Erythroblast (primary cell): ENCODE data around the gene PRKAR1B.

ENCODE experiments used
- DNase-seq, 2 experiments: peaks; one replicate each; lab custom pipeline; 2025; lab: John Stamatoyannopoulos, UW
- GATA1 ChIP-seq: IDR thresholded peaks from 2 replicates; pipeline ENCODE4 v1.6.1; 2011; ENCODE audit warnings: low read depth, mild to moderate bottlenecking, control low read depth, low read length, moderate library complexity
- POLR2A ChIP-seq: IDR thresholded peaks from 2 replicates; pipeline ENCODE4 v1.6.1; 2011; ENCODE audit warnings: mild to moderate bottlenecking, low read length

The PRKAR1B gene

DNA sequence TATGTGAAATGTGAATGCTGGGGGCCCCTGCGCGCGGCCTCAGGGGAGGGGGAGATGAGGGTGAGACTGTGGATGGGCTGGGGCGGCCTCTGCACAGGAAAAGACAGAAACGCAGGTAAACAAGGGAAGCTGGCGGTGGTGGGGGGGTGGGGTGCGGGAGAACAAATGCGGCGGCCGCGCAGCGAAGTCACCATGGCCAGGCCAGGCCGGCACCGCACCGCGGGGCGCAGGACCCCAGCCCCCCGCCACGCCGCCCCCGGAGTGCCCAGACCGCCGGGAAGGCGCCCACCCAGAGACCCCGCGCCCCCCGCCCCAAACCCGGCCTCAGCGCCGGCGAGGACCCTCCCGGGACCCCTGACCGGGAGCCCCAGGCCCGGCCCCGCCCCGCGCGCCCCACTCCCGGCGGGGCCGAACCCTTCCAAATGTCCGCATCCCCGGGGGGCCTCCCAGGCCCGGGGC is 15.1 kb downstream of the PRKAR1B start:
- no peak for DNase-seq
- TF ChIP-seq POLR2A, result no peak

DNA sequence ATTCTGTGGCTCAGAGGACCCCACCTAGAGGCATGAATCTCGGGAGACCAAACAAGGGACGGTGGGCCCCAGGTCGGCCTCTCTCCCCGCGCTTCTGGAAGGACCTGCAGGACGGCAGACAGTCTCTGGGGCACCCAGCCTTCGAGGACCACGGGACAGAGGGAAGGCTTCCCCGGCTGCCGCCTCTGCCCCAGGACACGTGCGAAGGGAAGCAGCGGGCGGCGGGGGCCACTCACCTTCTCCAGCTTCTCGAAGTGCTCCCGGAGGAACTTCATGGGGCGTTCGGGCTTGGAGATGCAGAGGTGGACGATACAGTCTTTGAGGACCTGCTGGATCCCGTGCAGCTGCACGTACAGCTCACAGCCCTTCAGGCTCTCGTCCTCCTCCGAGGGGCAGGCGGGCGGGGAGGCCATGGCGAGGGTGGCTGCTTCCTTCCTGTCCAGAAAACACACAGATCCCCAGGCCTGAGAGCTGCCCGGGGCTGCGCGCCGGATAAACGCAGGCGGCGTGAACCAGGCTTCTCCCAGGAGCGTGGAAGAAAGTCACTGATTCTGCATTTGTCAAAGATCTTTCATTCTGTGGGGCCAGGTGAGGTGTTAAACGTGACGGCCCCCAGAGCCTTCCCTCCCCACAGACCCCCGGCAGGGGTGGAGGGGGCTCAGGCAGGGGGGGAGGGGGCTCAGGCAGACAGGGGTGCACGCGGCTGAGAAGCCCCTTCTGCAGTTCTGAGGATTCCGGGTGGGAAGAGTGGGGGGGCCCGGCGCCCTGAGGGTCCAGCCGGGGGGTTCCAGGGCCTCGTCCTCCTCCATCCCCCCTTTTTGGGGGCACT is 15.8 kb downstream of the PRKAR1B start:
- TF ChIP-seq GATA1, result no peak
- no peak for TF ChIP-seq POLR2A
- DNase-seq, result no peak

DNA sequence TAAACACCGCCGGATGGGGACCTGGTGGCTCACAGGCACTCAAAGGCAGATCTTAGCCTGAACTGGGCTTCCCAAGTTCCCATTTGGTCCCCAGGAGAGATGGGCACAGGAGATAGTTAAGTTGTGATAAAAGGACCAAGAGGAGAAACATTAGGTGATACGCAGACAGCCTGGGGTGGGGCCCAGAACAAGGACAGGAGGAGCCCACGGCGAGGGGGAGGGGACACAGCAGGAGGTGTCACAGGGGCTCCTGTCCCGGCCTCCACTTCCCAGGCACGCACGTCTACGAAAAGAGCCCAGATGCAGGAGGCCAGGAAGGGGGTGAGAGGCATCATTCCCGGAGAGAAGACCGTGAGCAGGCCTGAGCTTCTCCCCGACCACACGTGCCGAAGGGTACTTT is 16.9 kb downstream of the PRKAR1B start:
- TF ChIP-seq GATA1 (no peak), POLR2A (no peak)
- no peak for DNase-seq

DNA sequence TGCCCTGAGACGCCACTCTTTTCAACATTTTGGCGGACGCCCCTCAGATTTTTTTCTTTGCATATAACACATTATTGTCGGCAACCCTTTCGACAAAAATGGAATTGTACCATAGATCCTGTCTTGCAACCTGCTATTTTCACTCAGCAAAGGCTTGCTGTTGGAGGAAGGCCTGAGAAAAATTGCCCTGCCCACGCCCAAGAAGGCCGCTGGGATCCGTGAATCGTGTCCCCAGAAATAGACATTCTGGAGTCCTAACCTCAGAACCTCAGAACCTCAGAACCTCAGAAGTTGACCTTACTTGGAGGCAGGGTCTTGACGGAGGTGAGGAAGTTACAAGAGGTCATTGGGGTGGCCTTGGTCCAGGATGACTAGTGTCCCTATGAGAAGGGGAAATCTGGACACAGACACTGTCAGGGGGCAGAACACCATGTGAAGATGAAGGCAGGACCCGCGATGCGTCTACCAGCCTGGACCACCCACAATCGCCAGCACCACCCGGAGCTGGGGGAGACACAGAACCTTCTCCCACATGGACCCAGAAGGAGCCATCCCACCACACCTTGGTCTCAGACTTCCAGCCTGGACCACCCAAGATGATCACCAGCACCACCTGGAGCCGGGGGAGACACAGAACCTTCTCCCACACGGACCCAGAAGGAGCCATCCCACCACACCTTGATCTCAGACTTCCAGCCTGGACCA is 19.6 kb downstream of the PRKAR1B start:
- no peak for DNase-seq
- TF ChIP-seq GATA1, result no peak
- no peak for TF ChIP-seq POLR2A

DNA sequence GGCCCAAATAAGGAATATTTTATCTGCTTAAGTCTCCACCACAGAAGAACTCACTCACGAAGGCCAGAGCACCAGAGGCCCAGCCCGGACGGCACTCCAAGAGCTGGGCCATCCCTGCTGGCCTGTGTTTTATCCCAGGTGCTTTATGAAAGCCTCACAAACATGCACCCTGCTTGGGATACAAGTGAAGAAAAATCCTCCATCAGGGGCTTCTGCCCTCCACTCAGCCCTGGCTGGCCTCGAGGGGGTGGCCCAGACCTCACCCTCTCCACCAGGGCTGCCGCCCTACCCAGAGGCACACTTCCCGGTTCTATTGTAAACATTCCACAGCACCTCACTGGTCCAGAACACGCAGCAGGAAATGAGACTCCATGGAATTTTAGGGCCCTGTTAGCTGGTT is 20.4 kb downstream of the PRKAR1B start:
- TF ChIP-seq GATA1 (no peak), POLR2A (no peak)
- DNase-seq, result no peak

DNA sequence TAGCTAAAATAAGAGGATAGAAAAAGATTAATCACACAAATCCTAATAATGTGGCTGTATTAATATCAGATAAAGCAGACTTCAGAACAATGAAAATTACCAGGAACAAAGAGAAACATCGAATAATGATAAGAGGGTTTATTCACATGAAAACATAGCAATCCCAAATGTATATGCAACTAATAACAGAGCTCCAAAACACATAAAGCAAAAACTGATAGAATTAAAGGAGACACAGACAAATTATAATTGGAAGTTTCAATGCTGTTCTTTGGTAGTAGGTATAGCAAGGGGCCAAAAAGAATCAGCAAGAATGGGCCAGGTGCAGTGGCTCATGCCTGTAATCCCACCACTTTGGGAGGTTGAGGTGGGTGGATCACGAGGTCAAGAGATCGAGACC is 24.0 kb downstream of the PRKAR1B start:
- no peak for DNase-seq
- TF ChIP-seq POLR2A, result no peak
- TF ChIP-seq GATA1, result no peak

DNA sequence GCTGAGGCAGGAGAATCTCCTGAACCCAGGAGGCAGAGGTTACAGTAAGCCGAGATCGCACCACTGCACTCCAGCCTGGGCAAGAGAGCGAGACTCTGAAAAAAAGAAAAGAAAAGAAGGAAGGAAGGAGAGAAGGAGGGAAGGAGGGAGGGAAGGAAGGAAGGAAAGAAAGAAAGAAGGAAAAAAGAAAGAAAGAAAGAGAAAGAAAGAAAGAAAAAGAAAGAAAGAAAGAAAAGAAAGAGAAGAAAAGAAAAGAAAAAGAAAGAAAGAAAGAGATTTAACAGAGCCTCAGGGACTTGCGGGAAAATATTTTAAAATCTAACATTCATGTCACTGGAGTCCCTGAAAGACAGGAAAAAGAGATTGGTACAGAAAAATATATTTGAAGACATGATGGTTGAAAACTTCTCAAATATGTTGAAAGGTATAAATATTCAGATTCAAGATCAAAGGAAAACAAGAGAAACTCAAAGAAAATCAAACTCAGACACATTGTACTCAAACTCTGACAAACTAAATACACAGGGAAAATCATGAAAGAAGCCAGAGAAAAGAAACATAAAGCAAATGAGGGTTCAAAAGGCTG is 25.9 kb downstream of the PRKAR1B start:
- no peak for DNase-seq
- TF ChIP-seq POLR2A, result no peak
- no peak for TF ChIP-seq GATA1

DNA sequence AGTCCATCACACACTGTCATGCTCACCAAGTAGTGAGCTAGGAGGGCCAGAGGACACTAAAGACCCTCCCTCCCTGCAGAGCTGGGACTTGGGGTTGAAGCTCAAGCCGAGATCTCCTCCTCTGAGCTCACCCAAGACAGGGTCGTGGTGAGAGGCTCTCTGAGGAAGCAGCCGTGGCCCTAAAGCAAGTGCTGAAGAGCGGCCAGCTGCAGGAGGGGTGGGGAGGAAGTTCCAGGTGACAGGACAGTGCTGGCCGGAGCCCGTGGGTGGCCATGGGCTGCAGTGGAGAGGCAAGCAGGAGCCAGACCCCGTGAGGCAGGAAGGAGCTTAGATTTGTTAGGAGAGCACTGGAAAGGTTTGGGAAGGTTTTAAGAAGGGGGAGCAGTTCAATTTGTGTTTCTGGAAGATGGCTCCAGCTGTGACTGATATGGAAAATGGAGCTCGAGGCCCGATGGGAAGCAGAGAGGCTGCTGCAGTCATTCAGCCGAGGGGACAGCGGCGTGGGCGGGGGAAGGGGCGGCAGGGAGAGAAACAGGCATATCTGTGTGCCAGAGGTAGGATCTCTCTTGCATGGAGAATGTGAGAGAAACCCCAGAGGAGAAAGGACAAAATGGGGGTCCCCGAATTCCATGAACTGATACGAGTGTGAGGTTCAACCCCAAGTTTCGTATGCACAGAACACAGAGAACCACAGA is 27.5 kb downstream of the PRKAR1B start:
- no peak for DNase-seq
- TF ChIP-seq POLR2A (no peak), GATA1 (no peak)

DNA sequence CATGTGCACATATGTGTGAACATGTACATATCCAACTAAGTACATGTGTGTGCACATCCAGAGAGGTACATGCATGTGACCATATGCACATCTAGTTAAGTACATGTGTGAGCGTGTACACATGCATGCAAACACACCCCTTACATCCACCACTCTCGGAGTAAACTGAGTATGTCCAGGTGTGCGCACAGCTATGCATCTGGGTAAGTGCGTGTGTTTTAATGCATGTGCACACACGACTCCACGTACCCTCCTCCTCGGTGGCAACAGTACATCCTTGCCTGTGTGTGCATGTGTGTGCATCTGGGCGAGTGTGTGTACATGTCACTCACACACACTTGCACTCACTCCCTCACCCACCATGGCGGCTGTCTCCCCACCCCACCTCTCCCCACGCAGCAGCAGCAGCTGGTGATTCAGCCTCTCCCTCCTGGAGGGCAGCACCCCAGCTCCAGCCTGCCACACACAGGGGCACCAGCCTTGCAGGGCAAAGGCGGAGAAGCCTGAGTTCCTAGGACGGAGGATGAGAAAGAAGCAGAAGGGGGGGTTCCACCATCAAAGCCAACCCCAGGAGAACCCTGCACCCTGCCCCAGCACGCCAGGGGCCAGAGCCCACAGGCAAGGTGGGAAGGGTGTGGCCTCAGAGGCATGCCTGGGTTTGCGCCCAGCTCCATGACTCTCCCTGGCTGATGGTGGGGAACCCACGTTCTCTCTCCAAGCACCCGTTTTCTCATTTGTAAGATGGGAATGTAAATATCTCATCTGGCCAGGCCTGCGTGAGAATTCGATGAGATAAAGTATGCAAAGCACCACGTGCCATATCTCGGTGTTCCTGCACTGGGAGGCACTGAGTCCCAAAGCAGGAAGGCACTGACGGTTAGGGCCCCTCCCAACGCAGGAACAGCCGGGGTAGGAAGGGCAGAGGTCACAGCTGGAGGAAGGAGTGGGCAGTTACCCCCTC is 28.3 kb downstream of the PRKAR1B start:
- DNase-seq, result peak; percentile 33 to 79
- TF ChIP-seq POLR2A, result no peak
- no peak for TF ChIP-seq GATA1

DNA sequence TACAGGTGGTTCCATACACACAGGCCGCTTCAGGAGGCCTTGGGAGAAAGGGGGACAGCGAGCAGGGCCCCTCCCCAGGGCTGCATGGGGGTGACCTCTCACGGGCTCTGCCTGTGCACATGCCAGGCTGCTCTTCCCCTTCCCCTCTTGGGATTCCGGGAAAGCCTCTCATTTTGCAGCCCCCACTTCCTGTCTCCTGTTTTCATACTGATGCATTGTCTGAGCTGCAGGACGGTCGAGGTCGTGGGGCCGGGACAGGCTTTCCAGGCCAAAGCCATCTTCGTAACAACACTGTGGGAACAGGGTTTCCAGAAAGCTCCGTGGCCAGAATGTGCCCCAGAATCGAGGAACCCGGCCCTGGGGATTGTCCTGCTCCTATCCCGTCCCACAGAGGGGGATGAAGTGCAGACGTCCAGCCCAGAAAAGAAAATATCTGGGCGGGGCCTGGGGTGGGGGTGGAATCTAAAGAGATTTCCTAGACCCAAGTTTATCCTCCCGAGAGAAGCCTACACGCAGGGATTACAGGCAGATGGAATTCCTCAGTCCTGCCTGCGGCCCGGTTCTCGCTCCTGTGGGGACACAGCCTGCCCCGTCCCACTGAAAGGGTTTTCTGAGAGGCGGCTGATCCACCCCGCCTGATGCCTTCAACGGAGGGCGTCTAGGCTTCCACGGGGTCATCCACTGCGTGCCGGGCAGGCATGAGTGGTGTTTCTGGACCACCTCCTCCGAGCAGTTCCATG is 30.1 kb downstream of the PRKAR1B start:
- no peak for DNase-seq
- TF ChIP-seq GATA1, result no peak
- no peak for TF ChIP-seq POLR2A

DNA sequence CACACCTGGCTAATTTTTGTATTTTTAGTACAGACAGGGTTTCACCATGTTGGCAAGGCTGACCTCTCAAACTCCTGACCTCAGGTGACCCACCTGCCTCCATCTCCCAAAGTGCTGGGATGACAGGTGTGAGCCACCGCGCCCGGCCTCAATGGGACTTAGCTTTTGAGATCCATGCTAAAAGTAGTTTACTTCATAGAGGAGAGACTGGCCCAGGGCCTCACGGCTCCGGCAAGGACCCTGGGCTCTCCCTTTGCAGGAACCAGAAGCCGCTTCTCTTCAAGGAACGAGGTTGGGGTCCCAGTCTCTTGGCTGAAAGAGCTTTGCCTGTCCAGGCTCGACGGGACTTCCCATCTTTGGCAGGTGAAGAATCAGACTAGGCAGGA is 30.7 kb downstream of the PRKAR1B start:
- no peak for DNase-seq
- TF ChIP-seq GATA1 (no peak), POLR2A (no peak)

DNA sequence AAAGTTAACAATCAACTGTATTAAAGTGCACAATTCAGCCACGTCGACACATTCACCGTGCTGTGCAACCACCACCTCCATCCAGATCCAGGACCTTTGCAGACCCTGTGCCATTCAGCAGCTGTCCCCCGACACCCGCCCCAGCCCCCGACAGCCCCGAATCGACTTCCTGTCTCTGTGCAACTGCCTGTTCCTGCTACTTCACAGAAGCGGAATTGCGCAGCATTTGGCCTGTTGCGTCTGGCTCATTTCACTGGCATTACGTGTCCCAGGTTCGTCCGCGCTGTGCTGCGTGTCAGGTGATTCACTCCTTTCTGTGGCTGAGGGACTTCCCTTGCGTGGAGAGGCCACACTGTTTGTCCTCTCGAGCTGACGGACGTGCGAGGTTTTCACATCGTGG is 33.8 kb downstream of the PRKAR1B start:
- TF ChIP-seq POLR2A (no peak), GATA1 (no peak)
- DNase-seq, result no peak
